Natural killer cell (primary cell): ENCODE data around the gene MTUS2. TPM values are rescaled to one million over a fixed set of nuclear protein-coding genes. Genes with fewer than 3 reads are reported as not detected.

ENCODE experiments used
- ATAC-seq, 3 donors: fragments of 150-1000 bp in 2 of 3; fragments of 200-7000 bp in 1 of 3; cut with Tn5 transposase; 1 replicate in 1 of 3; 2 replicates in 2 of 3; pipeline ENCODE4 v1.10.0; 2021; ENCODE audit warnings: mild to moderate bottlenecking in 2 of 3, moderate library complexity in 2 of 3
- DNase-seq, 2 donors: peaks; one replicate each; pipeline versions ENCODE4 v3.0.0 to v3.0.0-alpha.2; 2013 to 2021; ENCODE audit warnings: mixed read lengths in 1 of 2
- H3K27ac ChIP-seq: one replicate; pipeline ENCODE4 v1.5.1; 2013; ENCODE audit warnings: mild to moderate bottlenecking, low read length
- H3K27me3 ChIP-seq: one replicate; pipeline ENCODE4 v1.6.1; 2013; ENCODE audit warnings: low read length; ENCODE audit not compliant: control insufficient read depth, insufficient read depth
- H3K36me3 ChIP-seq: one replicate; pipeline ENCODE4 v1.6.1; 2013; ENCODE audit warnings: low read length; ENCODE audit not compliant: control insufficient read depth, insufficient read depth
- H3K4me1 ChIP-seq: one replicate; pipeline ENCODE4 v1.6.1; 2013; ENCODE audit warnings: low read length; ENCODE audit not compliant: control insufficient read depth, insufficient read depth
- H3K4me3 ChIP-seq: one replicate; pipeline ENCODE4 v1.5.1; 2013; ENCODE audit warnings: low read length
- H3K9me3 ChIP-seq: one replicate; pipeline ENCODE4 v1.6.1; 2013; ENCODE audit warnings: low read length; ENCODE audit not compliant: control insufficient read depth, insufficient read depth
- H3K27ac Mint-ChIP-seq, 2 donors: one replicate each; pipeline ENCODE4 v1.8.0; 2022; ENCODE audit warnings: mild to moderate bottlenecking in 2 of 2, mixed read lengths in 2 of 2, moderate library complexity in 1 of 2
- H3K27me3 Mint-ChIP-seq, 2 donors: one replicate each; pipeline ENCODE4 v1.8.0; 2022; ENCODE audit warnings: low read depth in 2 of 2, mixed read lengths in 2 of 2
- H3K36me3 Mint-ChIP-seq: one replicate; pipeline ENCODE4 v1.8.0; 2022; ENCODE audit warnings: mixed read lengths
- H3K4me1 Mint-ChIP-seq, 2 donors: one replicate each; pipeline ENCODE4 v1.8.0; 2022; ENCODE audit warnings: mixed read lengths in 2 of 2
- H3K4me3 Mint-ChIP-seq: one replicate; pipeline ENCODE4 v1.8.0; 2022; ENCODE audit warnings: mild to moderate bottlenecking, moderate library complexity, mixed read lengths
- H3K9me3 Mint-ChIP-seq, 2 donors: one replicate each; pipeline ENCODE4 v1.8.0; 2022; ENCODE audit warnings: mixed read lengths in 2 of 2
- WGBS: methylation state at CpG from one replicate; pipeline ENCODE4 v1.1.7; 2013; ENCODE audit warnings: missing lambda C conversion rate; ENCODE audit not compliant: insufficient coverage; 5-methylcytosine and 5-hydroxymethylcytosine counted together
- intact Hi-C: fragments of 100-400 bp; cut with micrococcal nuclease; formaldehyde crosslinking; loops from one replicate; pipeline ENCODE4 v1.14.2; 2022
- total RNA-seq, 4 donors: library from RNA; stranded (reverse); fragments of 120-200 nt in 1 of 4; gene quantifications; one replicate each; pipeline versions ENCODE4 v1.2.3 to v1.2.4, GENCODE V29; 2013 to 2022
- TF ChIP-seq, protein P1 (sequence below): fragments of 200-600 bp; IDR thresholded peaks from one replicate; pipeline ENCODE4 v1.8.0; 2022; ENCODE audit warnings: antibody characterized with exemption

Gene MTUS2
- total RNA-seq, 3 donors from 2014 or later (not counting 1 experiment from before 2014, with no cell fraction given) = not detected

DNA sequence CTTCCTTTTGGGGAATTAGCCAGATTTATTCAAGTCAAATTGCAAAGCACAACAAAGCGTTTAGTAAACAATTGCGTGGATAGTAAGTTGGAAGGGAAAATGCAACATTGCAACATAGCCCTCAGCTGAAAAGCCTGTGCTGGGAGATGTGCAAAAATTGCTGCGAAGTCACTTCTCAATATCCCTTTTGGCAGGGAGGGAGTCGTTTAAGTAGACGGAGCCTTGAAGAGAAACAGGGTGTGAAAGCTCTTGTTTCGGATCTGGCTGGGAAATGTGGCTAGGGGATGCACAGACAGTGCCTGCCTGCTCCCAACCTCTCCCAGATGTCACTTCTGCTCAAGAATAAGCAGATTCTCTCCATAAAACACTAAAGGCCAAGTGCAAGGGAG, 718.5 kb downstream of the MTUS2 start:
- Mint-ChIP-seq H3K9me3 (no peaks in the 10 kb centered on the region), H3K27ac (no peak overlapping the region), H3K36me3 (peaks cover 5% of the 10 kb centered on the region), H3K4me3 (no peak overlapping the region), H3K27me3 (no peaks in the 10 kb centered on the region), H3K4me1 (peaks cover 12 to 18% of the 10 kb centered on the region in 2 donors)
- no peaks in the 10 kb centered on the region for H3K36me3 ChIP-seq
- TF ChIP-seq, protein P1, sequence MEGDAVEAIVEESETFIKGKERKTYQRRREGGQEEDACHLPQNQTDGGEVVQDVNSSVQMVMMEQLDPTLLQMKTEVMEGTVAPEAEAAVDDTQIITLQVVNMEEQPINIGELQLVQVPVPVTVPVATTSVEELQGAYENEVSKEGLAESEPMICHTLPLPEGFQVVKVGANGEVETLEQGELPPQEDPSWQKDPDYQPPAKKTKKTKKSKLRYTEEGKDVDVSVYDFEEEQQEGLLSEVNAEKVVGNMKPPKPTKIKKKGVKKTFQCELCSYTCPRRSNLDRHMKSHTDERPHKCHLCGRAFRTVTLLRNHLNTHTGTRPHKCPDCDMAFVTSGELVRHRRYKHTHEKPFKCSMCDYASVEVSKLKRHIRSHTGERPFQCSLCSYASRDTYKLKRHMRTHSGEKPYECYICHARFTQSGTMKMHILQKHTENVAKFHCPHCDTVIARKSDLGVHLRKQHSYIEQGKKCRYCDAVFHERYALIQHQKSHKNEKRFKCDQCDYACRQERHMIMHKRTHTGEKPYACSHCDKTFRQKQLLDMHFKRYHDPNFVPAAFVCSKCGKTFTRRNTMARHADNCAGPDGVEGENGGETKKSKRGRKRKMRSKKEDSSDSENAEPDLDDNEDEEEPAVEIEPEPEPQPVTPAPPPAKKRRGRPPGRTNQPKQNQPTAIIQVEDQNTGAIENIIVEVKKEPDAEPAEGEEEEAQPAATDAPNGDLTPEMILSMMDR = no peak
- no peaks in the 10 kb centered on the region for H3K4me1 ChIP-seq
- 95% methylated on average over 6 of the region's 6 CpGs for WGBS
- no peak overlapping the region for H3K27ac ChIP-seq
- no peaks in the 10 kb centered on the region for H3K27me3 ChIP-seq
- H3K9me3 ChIP-seq = no peaks in the 10 kb centered on the region
- DNase-seq (no peak), ATAC-seq (no peak)
- intact Hi-C loops = no loop called here
- H3K4me3 ChIP-seq = no peak overlapping the region

DNA sequence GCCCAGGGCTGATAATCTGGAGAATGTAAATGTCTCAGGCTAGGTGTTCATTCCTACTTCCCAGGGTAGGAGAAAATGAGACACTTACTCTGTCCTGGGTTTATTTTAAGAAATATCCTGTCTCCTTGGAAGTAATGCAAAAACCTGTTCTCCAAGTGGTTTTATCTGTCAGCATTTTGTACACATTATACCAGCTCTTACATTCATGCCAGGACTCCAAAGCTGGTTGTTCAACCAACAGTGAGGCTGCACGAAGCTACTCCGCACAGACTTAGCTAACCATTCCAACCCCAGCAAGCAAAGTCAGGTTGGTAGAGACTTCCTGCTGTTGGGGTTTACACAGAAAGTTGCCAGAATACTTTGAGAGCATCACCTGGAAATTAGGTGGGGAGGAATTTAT, 719.7 kb downstream of the MTUS2 start:
- H3K4me3 Mint-ChIP-seq = no peak overlapping the region
- ATAC-seq (no peak), DNase-seq (no peak)
- no peaks in the 10 kb centered on the region for H3K4me1 ChIP-seq
- no peak overlapping the region for H3K4me3 ChIP-seq
- peaks cover 5% of the 10 kb centered on the region for H3K36me3 Mint-ChIP-seq
- 100% methylated on average over 2 of the region's 2 CpGs for WGBS
- no peak overlapping the region for H3K27ac ChIP-seq
- no peaks in the 10 kb centered on the region for H3K27me3 Mint-ChIP-seq
- H3K27ac Mint-ChIP-seq = no peak overlapping the region
- TF ChIP-seq, protein P1 = no peak
- no peaks in the 10 kb centered on the region for H3K9me3 ChIP-seq
- peaks cover 12 to 18% of the 10 kb centered on the region in 2 donors for H3K4me1 Mint-ChIP-seq
- H3K36me3 ChIP-seq = no peaks in the 10 kb centered on the region
- H3K9me3 Mint-ChIP-seq = no peaks in the 10 kb centered on the region
- intact Hi-C loops = no loop called here
- H3K27me3 ChIP-seq = no peaks in the 10 kb centered on the region

DNA sequence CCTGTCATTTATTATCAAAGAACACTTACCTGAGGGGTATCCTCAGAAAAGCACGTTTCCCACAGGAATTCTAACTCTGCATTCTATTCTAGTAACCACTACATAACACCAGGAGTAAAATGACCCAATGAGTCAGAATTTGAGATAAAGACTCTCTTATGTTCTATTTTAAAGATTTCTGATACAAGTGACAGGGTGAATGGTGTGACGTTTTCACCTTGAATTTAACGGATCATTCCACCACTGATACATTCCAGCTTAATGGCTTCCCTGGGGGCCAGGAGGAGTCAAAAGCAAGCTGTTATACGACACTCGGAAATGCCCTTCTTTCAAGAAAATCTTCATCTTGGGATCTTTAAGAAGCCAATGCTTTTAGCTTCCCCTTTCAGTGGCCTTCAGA, 720.2 kb downstream of the MTUS2 start:
- no peaks in the 10 kb centered on the region for H3K36me3 ChIP-seq
- WGBS = 85% methylated on average over 5 of the region's 5 CpGs
- H3K27me3 ChIP-seq = no peaks in the 10 kb centered on the region
- H3K27ac Mint-ChIP-seq = no peak overlapping the region
- ATAC-seq (no peak), DNase-seq (no peak)
- no peak overlapping the region for H3K4me3 Mint-ChIP-seq
- peaks cover 12 to 18% of the 10 kb centered on the region in 2 donors for H3K4me1 Mint-ChIP-seq
- H3K4me3 ChIP-seq = no peak overlapping the region
- H3K4me1 ChIP-seq = no peaks in the 10 kb centered on the region
- H3K27ac ChIP-seq = no peak overlapping the region
- H3K36me3 Mint-ChIP-seq = peaks cover 5% of the 10 kb centered on the region
- H3K9me3 Mint-ChIP-seq = no peaks in the 10 kb centered on the region
- intact Hi-C loops = no loop called here
- H3K9me3 ChIP-seq = no peaks in the 10 kb centered on the region
- H3K27me3 Mint-ChIP-seq = no peaks in the 10 kb centered on the region
- TF ChIP-seq, protein P1 = no peak

DNA sequence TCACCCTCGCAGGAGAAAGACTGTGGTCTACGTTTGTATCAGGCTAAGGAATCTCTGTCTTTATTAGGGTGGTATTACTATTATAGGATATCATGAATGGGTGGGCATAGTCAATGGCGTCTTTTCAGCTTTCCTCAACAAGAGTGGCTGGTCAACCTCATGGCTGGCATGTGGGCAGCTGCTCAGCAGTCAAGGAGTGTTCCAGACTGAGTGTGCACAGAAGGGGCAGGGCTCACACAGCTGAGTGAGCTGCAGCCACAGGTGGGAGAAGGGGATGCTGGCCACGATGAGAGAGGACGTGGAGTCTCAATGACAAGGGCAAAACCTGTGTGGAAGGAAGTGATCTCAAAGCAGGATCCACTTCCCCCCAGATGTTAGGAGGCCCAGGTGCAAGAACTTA, 720.7 kb downstream of the MTUS2 start:
- H3K27ac ChIP-seq = no peak overlapping the region
- Mint-ChIP-seq H3K9me3 (no peaks in the 10 kb centered on the region), H3K36me3 (peaks cover 5% of the 10 kb centered on the region), H3K27ac (no peak overlapping the region), H3K4me3 (no peak overlapping the region), H3K4me1 (peaks cover 12 to 17% of the 10 kb centered on the region in 2 donors), H3K27me3 (no peaks in the 10 kb centered on the region)
- ATAC-seq (no peak), DNase-seq (no peak)
- TF ChIP-seq, protein P1 = no peak
- 74% methylated on average over 5 of the region's 5 CpGs for WGBS
- H3K27me3 ChIP-seq = no peaks in the 10 kb centered on the region
- intact Hi-C loops = no loop called here
- H3K4me1 ChIP-seq = no peaks in the 10 kb centered on the region
- H3K9me3 ChIP-seq = no peaks in the 10 kb centered on the region
- H3K36me3 ChIP-seq = no peaks in the 10 kb centered on the region
- H3K4me3 ChIP-seq = no peak overlapping the region
